T-helper 1 cell treated with Interleukin-12 subunit alpha and Interleukin-12 subunit beta and Interleukin-4 antibody, amounts not matched to agents 30 μg/mL and 1 μg/mL, for 36 hours (primary cell): ENCODE results near the gene KLK3.
A peak's percentile ranks its signal among the peaks of the same experiment; 100 is the strongest.

Experiments
- H3K27ac Mint-ChIP-seq: one replicate; pipeline ENCODE4 v1.8.0; 2021; ENCODE audit warnings: mild to moderate bottlenecking, mixed read lengths
- H3K27me3 Mint-ChIP-seq: one replicate; pipeline ENCODE4 v1.8.0; 2021; ENCODE audit warnings: low read depth, mixed read lengths
- H3K36me3 Mint-ChIP-seq: one replicate; pipeline ENCODE4 v1.8.0; 2021; ENCODE audit warnings: low read depth, mixed read lengths
- H3K4me1 Mint-ChIP-seq: one replicate; pipeline ENCODE4 v1.8.0; 2021; ENCODE audit warnings: low read depth, mixed read lengths
- H3K4me3 Mint-ChIP-seq: one replicate; pipeline ENCODE4 v1.8.0; 2021; ENCODE audit warnings: mild to moderate bottlenecking, moderate library complexity, mixed read lengths
- H3K9me3 Mint-ChIP-seq: one replicate; pipeline ENCODE4 v1.8.0; 2021; ENCODE audit warnings: mixed read lengths

KLK3 gene

DNA sequence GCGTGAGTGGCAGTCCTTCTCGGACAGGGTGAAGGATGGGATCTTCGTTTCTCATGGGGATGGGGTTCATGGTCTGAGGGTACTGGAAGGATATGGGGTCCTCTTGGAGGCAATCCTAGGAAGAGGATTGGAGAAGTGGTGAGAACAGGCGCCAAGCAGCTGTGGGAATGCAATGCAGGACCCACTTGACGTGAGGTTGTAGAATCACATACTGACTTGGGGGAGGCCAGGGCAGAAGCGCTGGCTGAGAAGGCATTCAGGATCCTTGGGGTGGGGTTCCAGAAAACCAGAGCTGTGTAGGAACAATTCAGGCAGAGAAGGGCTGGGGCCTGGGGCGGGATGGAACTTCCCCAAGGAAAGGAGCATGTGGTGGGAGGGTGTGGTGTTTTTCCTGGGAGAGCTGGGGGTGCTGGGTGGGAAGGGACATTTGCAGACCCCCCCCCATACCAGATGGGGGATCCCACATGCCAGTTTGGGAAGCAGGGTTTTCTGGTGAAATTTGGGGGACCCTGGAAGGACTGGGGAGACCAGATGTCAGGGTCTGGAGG is 32.0 kb upstream of the KLK3 start:
- H3K27ac Mint-ChIP-seq: no peak overlapping the region
- H3K4me1 Mint-ChIP-seq: peaks cover 20% of the 10 kb centered on the region
- H3K36me3 Mint-ChIP-seq: no peaks in the 10 kb centered on the region
- peaks cover 37% of the 10 kb centered on the region for H3K27me3 Mint-ChIP-seq
- no peak overlapping the region for H3K4me3 Mint-ChIP-seq
- H3K9me3 Mint-ChIP-seq: no peaks in the 10 kb centered on the region

DNA sequence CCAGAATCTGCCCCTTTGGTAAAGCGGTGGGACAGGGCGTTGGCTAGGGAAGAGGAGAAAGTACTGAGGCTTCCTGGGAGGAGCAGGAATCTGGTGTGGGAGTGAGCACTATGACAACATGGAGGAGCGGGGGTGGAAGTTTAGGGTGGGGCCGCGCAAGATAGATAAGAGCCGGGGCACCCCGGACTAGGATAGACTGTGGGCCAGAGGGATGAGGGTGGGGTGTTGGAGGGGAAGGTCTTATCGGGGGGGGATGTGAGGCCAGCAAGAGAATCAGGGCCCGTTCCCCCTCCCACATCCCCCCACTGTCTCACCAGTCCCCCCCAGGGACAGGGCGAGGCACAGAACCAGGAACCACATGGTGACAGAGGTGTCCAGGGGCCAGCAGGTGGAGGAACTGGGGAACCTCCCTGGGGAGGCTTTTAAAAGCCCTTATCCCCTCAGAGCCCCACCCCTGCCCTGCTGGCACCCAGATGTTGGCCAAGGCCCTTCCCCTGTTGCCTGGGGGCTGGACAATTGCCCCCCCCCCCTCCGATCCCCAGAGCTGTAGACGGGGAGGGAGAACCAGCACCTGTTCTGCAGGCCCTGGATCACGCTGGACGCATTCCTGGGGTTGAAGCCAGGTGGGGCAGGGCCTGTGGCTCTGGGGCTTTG is 31.2 kb upstream of the KLK3 start, which contains the start of gene KLK1:
KLK1 (minus strand) TSS at position 399 of the 654 bp plus-strand sequence; CDS start at position 360, 39 bp downstream.
- no peaks in the 10 kb centered on the region for H3K36me3 Mint-ChIP-seq
- peaks cover 19% of the 10 kb centered on the region for H3K4me1 Mint-ChIP-seq
- H3K4me3 Mint-ChIP-seq: no peak within 1 kb of the TSS
- H3K9me3 Mint-ChIP-seq: no peaks in the 10 kb centered on the region
- peaks cover 41% of the 10 kb centered on the region for H3K27me3 Mint-ChIP-seq
- no peak within 1 kb of the TSS for H3K27ac Mint-ChIP-seq

DNA sequence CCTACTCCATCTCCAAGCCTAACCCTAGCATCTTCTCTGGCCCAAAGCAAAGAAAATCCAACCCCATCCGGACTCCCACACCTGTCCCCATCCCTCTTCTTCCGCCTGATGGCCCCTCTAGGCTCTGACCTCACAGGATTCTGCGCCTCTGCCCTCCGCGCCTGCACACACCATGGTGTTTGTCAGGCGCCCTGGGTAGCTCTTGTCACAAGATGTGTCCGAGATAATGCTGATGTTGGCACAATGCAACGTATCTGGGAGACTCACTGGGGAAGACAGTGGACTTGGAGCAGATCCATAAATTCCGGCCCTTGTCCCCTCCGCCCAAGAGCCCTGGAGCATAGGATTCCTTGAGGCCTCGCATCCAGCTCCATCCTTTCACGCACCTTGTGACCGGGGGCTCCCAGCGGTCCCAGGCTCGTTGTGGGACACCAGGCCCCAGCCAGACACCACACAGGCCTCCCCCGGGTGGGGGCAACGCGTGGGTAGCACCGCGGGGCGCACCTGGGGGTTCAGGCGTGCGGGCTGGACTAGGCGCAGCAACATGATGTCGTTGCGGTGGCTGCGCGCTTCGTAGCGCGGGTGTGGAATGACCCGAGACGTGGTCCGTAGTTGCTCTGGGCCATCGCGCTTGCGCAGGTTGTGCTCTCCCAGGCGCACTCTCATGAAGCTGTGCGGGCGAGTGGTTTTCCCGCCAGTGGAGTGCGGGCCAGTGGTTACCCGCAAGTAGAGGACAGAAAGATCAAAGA is 28.0 kb upstream of the KLK3 start:
- H3K36me3 Mint-ChIP-seq: no peaks in the 10 kb centered on the region
- H3K27me3 Mint-ChIP-seq: peaks cover 29% of the 10 kb centered on the region
- no peak overlapping the region for H3K4me3 Mint-ChIP-seq

DNA sequence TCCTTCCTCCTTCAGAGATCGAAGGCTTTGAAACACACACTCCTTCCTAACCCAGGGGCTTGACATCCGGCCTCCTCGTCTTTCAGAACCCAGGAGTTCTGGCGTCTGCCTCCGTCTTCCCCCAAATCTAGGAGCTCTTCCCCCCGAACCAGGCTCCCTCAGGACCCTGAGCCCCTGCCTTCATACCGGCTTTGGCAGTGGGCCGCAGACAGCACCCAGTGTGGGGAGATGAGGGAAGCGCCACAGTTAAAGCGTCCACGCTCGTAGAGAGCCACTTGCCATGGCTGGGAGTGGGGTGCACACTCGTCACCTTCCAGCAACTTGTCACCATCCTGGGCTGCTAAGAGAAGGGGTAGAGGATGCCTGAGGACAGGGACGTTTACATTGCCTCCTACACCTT is 27.2 kb upstream of the KLK3 start:
- peaks cover 22% of the 10 kb centered on the region for H3K27me3 Mint-ChIP-seq
- no peaks in the 10 kb centered on the region for H3K9me3 Mint-ChIP-seq
- no peak overlapping the region for H3K4me3 Mint-ChIP-seq
- no peak overlapping the region for H3K27ac Mint-ChIP-seq
- no peaks in the 10 kb centered on the region for H3K4me1 Mint-ChIP-seq
- H3K36me3 Mint-ChIP-seq: no peaks in the 10 kb centered on the region

More for the DNA sequence above, 28.0 kb upstream of the KLK3 start:
- Mint-ChIP-seq H3K9me3 (no peaks in the 10 kb centered on the region), H3K4me1 (peaks cover 1% of the 10 kb centered on the region), H3K27ac (no peak overlapping the region)

DNA sequence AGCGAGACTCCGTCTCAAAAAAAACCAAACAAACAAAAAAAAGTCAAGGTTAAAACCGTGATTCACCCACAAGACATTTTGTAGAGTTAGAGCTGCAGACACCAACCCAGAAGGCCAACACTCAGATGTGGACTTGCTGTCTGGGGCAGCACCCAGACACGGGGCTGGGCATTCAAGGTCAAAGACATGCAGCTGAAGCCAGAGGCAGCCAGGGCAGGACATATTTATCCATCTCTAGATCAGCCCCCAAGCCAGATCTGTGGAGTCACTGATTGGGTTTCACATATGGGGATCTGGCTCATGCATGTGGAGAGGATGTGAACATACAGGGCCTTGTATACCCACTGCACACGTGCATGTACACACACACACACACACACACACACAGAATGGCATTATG is 24.9 kb upstream of the KLK3 start:
- Mint-ChIP-seq H3K27ac (no peak overlapping the region), H3K4me3 (no peak overlapping the region), H3K9me3 (no peaks in the 10 kb centered on the region), H3K4me1 (no peaks in the 10 kb centered on the region), H3K36me3 (no peaks in the 10 kb centered on the region), H3K27me3 (peaks cover 27% of the 10 kb centered on the region)

DNA sequence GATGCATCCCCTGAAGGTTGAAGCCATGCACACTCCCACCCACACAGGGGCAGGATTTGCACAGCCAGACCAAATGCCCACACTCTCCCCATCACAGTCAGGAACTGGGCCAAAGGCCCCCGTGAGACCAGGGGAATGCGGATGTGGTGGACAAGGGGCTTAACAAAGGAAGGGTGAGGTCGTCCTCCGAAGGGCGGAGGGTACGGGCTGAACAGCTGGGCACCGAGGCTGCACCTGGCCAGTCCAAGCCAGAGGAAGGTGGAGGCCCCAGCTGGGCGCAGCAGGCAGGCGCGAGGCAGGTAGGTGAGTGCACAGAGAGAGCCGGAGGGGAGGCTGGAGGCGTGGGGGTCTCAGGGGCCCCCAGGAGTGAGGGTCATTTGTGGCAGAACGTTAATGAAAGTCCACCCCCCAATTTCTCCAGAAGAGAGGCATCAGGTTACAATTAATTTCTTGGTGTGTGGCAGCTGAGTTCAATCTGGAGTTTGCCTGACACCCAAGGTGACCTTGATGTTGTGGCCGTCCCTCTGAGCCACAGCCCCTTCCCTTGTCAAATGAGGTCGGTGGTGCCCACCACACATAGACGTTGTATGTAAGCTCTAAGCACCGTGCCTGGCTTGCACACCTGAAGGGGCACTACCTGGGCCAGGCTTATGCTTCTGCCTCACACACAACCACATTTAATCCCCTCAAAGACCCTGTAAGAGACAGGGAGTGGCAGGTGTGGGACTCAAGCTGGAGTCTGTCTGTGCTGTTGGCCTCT is 24.3 kb upstream of the KLK3 start:
- Mint-ChIP-seq H3K27me3 (peaks cover 27% of the 10 kb centered on the region), H3K36me3 (no peaks in the 10 kb centered on the region), H3K4me3 (no peak overlapping the region), H3K27ac (no peak overlapping the region), H3K4me1 (peaks cover 3% of the 10 kb centered on the region), H3K9me3 (no peaks in the 10 kb centered on the region)

DNA sequence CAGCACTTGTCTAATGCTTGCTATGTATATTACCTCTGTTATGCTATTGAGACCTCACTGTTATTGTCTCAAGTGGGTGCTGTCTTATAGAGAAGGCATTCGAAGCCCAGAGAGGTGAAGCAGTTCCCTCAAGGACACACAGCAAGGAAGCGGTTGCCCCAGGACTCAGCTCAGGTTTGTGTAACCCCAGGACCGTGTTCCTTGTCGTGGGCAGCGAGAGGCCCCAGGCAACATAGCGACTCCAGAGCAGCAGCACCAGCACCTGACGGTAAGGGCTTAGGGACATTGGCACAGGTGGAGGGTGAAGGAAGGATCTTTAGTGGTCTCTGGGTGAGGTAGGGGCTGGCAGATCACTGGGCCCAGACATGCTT is 23.7 kb upstream of the KLK3 start:
- Mint-ChIP-seq H3K9me3 (no peaks in the 10 kb centered on the region), H3K27me3 (peaks cover 27% of the 10 kb centered on the region), H3K36me3 (no peaks in the 10 kb centered on the region), H3K4me1 (peaks cover 3% of the 10 kb centered on the region), H3K27ac (no peak overlapping the region), H3K4me3 (no peak overlapping the region)

DNA sequence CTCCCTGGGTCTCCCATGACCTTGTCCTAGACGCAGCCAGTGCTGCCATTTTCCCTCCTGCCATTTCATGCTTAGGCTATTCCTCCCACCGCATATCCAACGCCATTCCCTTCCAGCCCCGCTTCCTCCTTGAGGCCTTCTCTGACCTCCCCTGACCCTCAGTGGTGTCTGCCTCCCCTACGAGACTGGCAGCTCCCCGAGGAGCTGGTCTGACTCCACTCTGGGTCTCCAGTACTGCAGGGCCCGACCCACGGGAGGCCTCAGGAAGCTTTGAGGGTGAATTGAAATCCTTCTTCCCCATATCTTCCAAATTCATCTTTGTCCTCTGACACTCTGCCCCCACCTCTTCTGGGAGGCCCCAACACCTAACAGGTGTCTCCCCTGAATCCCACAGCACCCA is 22.0 kb upstream of the KLK3 start:
- H3K4me3 Mint-ChIP-seq: no peak overlapping the region
- peaks cover 43% of the 10 kb centered on the region for H3K27me3 Mint-ChIP-seq
- H3K9me3 Mint-ChIP-seq: no peaks in the 10 kb centered on the region
- H3K27ac Mint-ChIP-seq: no peak overlapping the region
- H3K4me1 Mint-ChIP-seq: peaks cover 7% of the 10 kb centered on the region
- H3K36me3 Mint-ChIP-seq: no peaks in the 10 kb centered on the region

DNA sequence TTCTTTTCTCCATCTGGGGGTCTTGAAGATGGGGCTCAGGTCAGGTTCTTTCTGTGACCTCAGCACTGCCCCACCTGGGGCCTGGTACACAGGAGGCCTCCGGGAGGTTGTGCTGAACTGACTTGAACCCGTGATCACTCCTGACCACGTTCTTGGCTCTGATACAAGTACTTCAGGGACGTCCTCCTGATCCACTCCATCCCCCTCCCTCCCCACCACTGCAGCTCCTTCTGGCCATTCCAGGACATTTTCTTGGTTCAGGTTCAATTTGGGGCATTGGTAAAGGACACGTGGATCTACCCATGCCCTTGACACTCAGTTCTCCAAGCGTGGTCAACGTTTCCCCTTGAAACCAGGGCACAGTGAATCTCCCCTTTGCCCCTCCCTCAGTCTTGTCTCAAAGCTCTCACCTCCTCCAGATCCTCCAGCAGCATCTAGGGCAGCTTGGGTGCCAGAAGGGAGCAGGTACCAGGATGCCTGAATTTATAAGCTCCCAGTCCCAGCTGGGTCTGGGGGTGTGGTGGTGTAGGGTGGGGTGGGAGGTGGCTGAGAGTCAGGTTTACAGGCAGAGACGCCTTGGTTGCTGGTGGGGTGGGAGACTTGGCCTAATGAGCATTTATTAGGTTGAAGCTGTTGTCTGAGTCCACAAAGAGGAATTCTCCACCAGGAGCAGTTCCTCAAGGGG is 21.5 kb upstream of the KLK3 start, which contains the start of gene KLK15:
KLK15 (minus strand) TSS at position 458 of the 685 bp plus-strand sequence. CDS start 2,082 bp downstream, outside the sequence.
- peaks cover 9% of the 10 kb centered on the region for H3K4me1 Mint-ChIP-seq
- no peaks in the 10 kb centered on the region for H3K9me3 Mint-ChIP-seq
- no peak within 1 kb of the TSS for H3K4me3 Mint-ChIP-seq
- H3K27ac Mint-ChIP-seq: no peak within 1 kb of the TSS
- H3K27me3 Mint-ChIP-seq: peaks cover 42% of the 10 kb centered on the region
- no peaks in the 10 kb centered on the region for H3K36me3 Mint-ChIP-seq

DNA sequence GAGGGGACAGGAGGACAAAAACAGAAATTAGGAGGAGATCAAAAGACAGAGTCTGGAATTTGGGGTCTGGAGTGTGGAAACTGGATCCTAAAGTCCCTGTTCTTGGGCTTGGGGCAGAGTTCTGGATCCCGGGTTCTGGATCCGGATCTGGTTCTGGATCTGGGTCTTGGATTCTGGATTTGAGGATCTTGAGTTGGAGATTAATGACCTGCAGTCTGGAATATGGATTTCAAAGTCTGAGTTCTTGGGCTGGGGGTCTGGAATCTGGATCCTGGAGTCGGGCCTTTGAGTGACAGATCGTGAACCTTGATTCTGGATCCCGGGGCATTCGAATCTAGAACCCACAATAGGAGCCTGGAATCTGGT is 20.9 kb upstream of the KLK3 start:
- peaks cover 10% of the 10 kb centered on the region for H3K4me1 Mint-ChIP-seq
- peaks cover 42% of the 10 kb centered on the region for H3K27me3 Mint-ChIP-seq
- H3K27ac Mint-ChIP-seq: no peak overlapping the region
- H3K36me3 Mint-ChIP-seq: no peaks in the 10 kb centered on the region
- no peaks in the 10 kb centered on the region for H3K9me3 Mint-ChIP-seq
- no peak overlapping the region for H3K4me3 Mint-ChIP-seq

DNA sequence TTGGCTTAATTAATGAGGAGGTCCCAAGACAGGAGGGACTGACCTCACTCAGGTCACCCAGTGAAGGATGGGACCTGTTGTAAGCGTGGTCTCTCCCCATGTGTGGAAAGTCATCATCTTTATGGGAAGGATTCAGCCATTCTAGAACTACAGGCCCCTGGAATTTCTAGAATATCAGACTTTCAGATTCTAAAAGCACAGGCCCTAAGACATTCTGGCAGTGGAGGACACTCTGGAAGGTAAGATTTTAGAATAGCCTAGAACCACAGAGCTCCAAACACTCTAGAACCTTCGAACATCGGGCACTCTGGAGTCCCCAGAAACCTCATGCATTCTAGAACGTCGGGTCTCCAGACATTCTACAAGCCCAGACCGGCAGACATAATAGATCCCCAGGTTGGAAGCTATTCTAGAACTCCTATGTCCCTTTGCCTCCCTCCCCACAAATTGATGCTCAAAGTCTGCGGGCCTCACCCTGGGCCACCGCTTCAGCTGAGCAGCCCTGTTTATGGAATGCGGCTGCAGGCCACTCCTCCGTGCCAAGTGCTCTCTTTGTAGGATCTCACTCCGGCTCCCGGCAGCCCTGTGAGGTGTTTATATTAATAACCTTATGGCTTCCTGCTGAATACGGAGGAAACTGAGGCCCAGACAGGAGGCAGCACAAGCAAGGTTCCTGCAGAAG is 19.5 kb upstream of the KLK3 start:
- Mint-ChIP-seq H3K27me3 (peaks cover 39% of the 10 kb centered on the region), H3K4me3 (peak overlapping the region; percentile 84)

DNA sequence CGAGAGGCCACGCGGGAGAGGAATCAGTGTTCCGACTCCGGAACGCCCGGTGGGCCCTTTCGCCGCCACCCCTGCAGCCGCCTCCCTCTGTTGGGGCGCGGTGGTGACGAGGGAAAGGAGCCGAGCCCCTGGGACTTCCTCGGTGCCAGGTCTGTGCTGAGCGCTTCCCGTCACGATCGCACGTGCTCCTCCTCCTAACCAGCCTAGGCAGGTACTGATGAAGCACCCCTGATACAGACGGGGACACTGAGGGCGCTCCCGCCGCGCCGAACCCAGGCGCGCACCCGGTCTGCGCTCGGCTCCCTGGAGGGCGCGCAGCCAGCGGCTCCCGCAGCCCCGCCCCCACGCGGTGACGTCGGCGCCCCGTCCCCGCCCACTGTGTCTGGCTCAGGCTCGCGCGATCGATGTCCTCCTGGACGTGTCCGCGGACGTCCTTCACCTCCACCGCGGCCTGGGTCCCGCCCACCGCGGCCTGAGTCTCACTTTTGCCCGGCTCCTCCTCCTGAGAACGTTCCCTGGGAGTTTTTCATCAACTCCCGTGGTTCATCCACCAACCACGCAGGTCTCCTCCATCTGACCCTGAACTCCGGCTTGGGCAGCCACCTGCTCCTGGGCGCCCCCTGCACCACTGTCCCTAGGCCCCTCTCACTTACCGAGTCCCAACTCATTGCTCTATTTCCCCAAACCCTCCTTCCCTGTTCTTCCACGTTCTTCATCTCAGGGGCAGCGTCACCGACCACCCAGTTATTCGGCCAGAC is 18.8 kb upstream of the KLK3 start:
- Mint-ChIP-seq H3K4me1 (peaks cover 10% of the 10 kb centered on the region), H3K4me3 (peak overlapping the region; percentile 84), H3K36me3 (no peaks in the 10 kb centered on the region), H3K27me3 (peaks cover 37% of the 10 kb centered on the region), H3K9me3 (no peaks in the 10 kb centered on the region), H3K27ac (peak overlapping the region; percentile 43)

More for the DNA sequence above, 19.5 kb upstream of the KLK3 start:
- Mint-ChIP-seq H3K27ac (no peak overlapping the region), H3K9me3 (no peaks in the 10 kb centered on the region), H3K4me1 (peaks cover 10% of the 10 kb centered on the region), H3K36me3 (no peaks in the 10 kb centered on the region)

DNA sequence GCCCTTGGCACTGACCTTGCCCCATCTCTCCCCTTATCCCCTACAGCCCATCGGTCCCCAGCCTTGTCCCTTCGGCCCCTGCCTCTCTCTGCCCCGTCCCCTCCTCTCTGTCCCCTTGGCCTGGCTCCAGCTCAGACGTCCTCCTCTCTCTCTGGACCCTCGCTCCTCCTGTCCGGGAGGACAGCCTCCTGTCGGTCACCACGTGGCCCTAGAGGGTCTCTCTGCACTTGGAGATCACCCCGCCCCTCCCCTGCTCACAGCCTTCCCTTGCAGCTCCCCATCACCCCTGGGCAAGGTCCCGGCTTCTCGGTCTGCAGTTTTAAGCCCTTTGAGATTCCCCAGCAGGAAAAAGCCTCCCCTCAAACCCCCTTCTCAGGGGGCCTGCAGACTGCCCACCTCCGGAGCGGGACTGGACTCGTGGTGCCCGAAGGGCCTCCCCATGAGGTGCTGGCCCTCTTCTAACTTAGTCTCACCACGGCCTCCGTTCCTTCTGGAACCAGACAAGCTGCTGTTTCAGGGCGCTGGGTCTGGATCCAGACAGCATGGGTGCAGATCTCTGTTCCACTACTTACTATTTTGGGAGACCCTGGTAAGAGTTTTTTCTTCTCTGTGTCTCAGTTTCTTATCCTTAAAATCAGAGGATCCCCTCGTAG is 18.0 kb upstream of the KLK3 start:
- H3K4me3 Mint-ChIP-seq: peak overlapping the region; percentile 84
- H3K4me1 Mint-ChIP-seq: peaks cover 10% of the 10 kb centered on the region
- no peaks in the 10 kb centered on the region for H3K36me3 Mint-ChIP-seq
- H3K9me3 Mint-ChIP-seq: no peaks in the 10 kb centered on the region
- peak overlapping the region; percentile 43 for H3K27ac Mint-ChIP-seq
- peaks cover 35% of the 10 kb centered on the region for H3K27me3 Mint-ChIP-seq
